Liver (tissue), 3 donors: ENCODE measurements around the gene XXYLT1.

Experiments
- EGR1 ChIP-seq, 2 donors: IDR thresholded peaks; 2 replicates each; pipeline ENCODE4 v1.6.1; 2016 to 2018; ENCODE audit warnings: antibody characterized with exemption in 2 of 2, low read depth in 2 of 2
- FOXA1 ChIP-seq: IDR thresholded peaks from 2 replicates; pipeline ENCODE4 v1.6.1; 2016; ENCODE audit warnings: antibody characterized with exemption
- GABPA ChIP-seq, 2 donors: IDR thresholded peaks in 1 of 2; conservative IDR thresholded peaks in 1 of 2; 2 replicates each; pipeline ENCODE4 v1.6.1; 2016; ENCODE audit warnings: antibody characterized with exemption in 2 of 2, mild to moderate bottlenecking in 1 of 2, moderate library complexity in 1 of 2
- JUND ChIP-seq, 2 donors: IDR thresholded peaks; 2 replicates each; pipeline ENCODE4 v1.6.1; 2016; ENCODE audit warnings: antibody characterized with exemption in 2 of 2
- MAX ChIP-seq: IDR thresholded peaks from 2 replicates; pipeline ENCODE4 v1.6.1; 2016; ENCODE audit warnings: antibody characterized with exemption
- SP1 ChIP-seq: IDR thresholded peaks from 2 replicates; pipeline ENCODE4 v1.6.1; 2018; ENCODE audit warnings: antibody characterized with exemption, mild to moderate bottlenecking
- TAF1 ChIP-seq: conservative IDR thresholded peaks from 2 replicates; pipeline ENCODE4 v1.6.1; 2016; ENCODE audit warnings: antibody characterized with exemption, mild to moderate bottlenecking
- YY1 ChIP-seq: IDR thresholded peaks from 2 replicates; pipeline ENCODE4 v1.6.1; 2016; ENCODE audit warnings: antibody characterized with exemption, mild to moderate bottlenecking
- ZBTB33 ChIP-seq: IDR thresholded peaks from 2 replicates; pipeline ENCODE4 v1.6.1; 2016; ENCODE audit warnings: antibody characterized with exemption
- TF ChIP-seq, protein P1 (sequence below): fragments of 150-350 bp; IDR thresholded peaks from 2 replicates; pipeline ENCODE4 v1.5.1; 2017; ENCODE audit warnings: improper control_type of control experiment, low read depth, low read length; ENCODE audit not compliant: missing input control
- TF ChIP-seq, protein P2 (sequence below): IDR thresholded peaks from 2 replicates; pipeline ENCODE4 v1.6.1; 2016; ENCODE audit warnings: antibody characterized with exemption, mild to moderate bottlenecking
- donor health status: healthy.
- donor health status: healthy.

DNA sequence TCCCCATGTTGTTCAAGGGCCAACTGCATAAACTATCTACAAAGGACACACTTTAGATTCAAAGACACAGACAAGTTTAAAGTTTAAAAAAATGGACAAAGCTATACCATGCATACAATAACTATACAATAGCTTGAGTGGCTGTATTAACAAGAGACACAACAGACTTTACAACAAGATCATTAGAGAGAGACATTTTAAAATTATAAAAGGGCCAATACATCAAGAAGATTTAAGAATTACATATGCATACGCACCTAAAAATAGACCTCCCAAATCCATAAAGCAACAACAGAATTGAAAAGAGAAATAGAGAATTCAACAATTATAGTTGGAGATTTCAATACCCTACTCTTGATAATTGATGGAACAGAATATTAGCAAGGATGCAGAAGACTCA is 79.4 kb downstream of the XXYLT1 start:
- TF ChIP-seq SP1 (no peak), ZBTB33 (no peak), TAF1 (no peak), EGR1 (IDR thresholded peaks at IDR 0.05; ENCODE audit: low read depth in 2 of 2) (no peak), MAX (no peak), GABPA (IDR thresholded peaks at IDR 0.05 in 1 of 2, conservative IDR thresholded peaks at IDR 0.05 in 1 of 2) (no peak), YY1 (no peak), FOXA1 (no peak), JUND (IDR thresholded peaks at IDR 0.05) (no peak)
- TF ChIP-seq, protein P1, sequence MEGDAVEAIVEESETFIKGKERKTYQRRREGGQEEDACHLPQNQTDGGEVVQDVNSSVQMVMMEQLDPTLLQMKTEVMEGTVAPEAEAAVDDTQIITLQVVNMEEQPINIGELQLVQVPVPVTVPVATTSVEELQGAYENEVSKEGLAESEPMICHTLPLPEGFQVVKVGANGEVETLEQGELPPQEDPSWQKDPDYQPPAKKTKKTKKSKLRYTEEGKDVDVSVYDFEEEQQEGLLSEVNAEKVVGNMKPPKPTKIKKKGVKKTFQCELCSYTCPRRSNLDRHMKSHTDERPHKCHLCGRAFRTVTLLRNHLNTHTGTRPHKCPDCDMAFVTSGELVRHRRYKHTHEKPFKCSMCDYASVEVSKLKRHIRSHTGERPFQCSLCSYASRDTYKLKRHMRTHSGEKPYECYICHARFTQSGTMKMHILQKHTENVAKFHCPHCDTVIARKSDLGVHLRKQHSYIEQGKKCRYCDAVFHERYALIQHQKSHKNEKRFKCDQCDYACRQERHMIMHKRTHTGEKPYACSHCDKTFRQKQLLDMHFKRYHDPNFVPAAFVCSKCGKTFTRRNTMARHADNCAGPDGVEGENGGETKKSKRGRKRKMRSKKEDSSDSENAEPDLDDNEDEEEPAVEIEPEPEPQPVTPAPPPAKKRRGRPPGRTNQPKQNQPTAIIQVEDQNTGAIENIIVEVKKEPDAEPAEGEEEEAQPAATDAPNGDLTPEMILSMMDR = no peak
- TF ChIP-seq, protein P2, sequence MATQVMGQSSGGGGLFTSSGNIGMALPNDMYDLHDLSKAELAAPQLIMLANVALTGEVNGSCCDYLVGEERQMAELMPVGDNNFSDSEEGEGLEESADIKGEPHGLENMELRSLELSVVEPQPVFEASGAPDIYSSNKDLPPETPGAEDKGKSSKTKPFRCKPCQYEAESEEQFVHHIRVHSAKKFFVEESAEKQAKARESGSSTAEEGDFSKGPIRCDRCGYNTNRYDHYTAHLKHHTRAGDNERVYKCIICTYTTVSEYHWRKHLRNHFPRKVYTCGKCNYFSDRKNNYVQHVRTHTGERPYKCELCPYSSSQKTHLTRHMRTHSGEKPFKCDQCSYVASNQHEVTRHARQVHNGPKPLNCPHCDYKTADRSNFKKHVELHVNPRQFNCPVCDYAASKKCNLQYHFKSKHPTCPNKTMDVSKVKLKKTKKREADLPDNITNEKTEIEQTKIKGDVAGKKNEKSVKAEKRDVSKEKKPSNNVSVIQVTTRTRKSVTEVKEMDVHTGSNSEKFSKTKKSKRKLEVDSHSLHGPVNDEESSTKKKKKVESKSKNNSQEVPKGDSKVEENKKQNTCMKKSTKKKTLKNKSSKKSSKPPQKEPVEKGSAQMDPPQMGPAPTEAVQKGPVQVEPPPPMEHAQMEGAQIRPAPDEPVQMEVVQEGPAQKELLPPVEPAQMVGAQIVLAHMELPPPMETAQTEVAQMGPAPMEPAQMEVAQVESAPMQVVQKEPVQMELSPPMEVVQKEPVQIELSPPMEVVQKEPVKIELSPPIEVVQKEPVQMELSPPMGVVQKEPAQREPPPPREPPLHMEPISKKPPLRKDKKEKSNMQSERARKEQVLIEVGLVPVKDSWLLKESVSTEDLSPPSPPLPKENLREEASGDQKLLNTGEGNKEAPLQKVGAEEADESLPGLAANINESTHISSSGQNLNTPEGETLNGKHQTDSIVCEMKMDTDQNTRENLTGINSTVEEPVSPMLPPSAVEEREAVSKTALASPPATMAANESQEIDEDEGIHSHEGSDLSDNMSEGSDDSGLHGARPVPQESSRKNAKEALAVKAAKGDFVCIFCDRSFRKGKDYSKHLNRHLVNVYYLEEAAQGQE = no peak
